Naive thymus-derived CD4-positive, alpha-beta T cell (primary cell): ENCODE data around the gene ZFP57. TPM values are rescaled to one million over a fixed set of nuclear protein-coding genes. Genes with fewer than 3 reads are reported as not detected.

ENCODE experiments used
- ATAC-seq: fragments of 150-1000 bp; cut with Tn5 transposase; 2 replicates; pipeline ENCODE4 v1.10.0; 2021; ENCODE audit warnings: mild to moderate bottlenecking, moderate library complexity
- CTCF ChIA-PET: fragments of 350-600 bp; sonication (Branson Sonifier 250); formaldehyde crosslinking; loops from one replicate; lab custom pipeline; 2021; ENCODE audit warnings: antibody characterized with exemption; lab: Charles Lee
- POLR2A ChIA-PET: fragments of 350-600 bp; sonication (Branson Sonifier 250); formaldehyde crosslinking; loops from one replicate; lab custom pipeline; 2021; ENCODE audit warnings: antibody characterized with exemption, inconsistent platforms; lab: Charles Lee
- DNase-seq, 9 donors: peaks; one replicate each; pipeline versions ENCODE4 v3.0.0 to v3.0.0-alpha.2; 2020 to 2022; ENCODE audit warnings: mixed read lengths in 1 of 9
- H3K27ac ChIP-seq: one replicate; pipeline ENCODE4 v1.7.0; 2013; ENCODE audit warnings: mild to moderate bottlenecking, low read depth, low read length, moderate library complexity
- H3K27me3 ChIP-seq, 2 donors: one replicate each; pipeline ENCODE4 v1.7.0; 2013; ENCODE audit warnings: low read length in 2 of 2, mild to moderate bottlenecking in 2 of 2, moderate library complexity in 2 of 2; ENCODE audit not compliant: control insufficient read depth in 2 of 2, insufficient read depth in 2 of 2
- H3K36me3 ChIP-seq, 3 experiments: 1 replicate in 2 of 3; 2 replicates in 1 of 3; pipeline ENCODE4 v1.7.0; 2013; ENCODE audit warnings: low read length in 3 of 3, mild to moderate bottlenecking in 3 of 3, moderate library complexity in 1 of 3; ENCODE audit not compliant: insufficient read depth in 3 of 3, control insufficient read depth in 2 of 3
- H3K4me1 ChIP-seq, 2 donors: one replicate each; pipeline ENCODE4 v1.7.0; 2013; ENCODE audit warnings: low read length in 2 of 2, mild to moderate bottlenecking in 2 of 2, moderate library complexity in 1 of 2; ENCODE audit not compliant: control insufficient read depth in 2 of 2, insufficient read depth in 2 of 2
- H3K4me3 ChIP-seq: 2 replicates; pipeline ENCODE4 v1.7.0; 2013; ENCODE audit warnings: mild to moderate bottlenecking, low read length
- H3K9me3 ChIP-seq, 3 experiments: 1 replicate in 2 of 3; 2 replicates in 1 of 3; pipeline ENCODE4 v1.7.0; 2013; ENCODE audit warnings: low read length in 3 of 3; ENCODE audit not compliant: control insufficient read depth in 2 of 3
- H3K27ac Mint-ChIP-seq, 9 donors: one replicate each; pipeline ENCODE4 v1.8.0; 2020 to 2022; ENCODE audit warnings: mixed read lengths in 9 of 9, mild to moderate bottlenecking in 8 of 9, moderate library complexity in 5 of 9, inconsistent platforms in 2 of 9
- H3K27me3 Mint-ChIP-seq, 5 donors: one replicate each; pipeline ENCODE4 v1.8.0; 2021 to 2022; ENCODE audit warnings: mixed read lengths in 5 of 5, mild to moderate bottlenecking in 1 of 5
- H3K36me3 Mint-ChIP-seq, 5 donors: one replicate each; pipeline ENCODE4 v1.8.0; 2020 to 2022; ENCODE audit warnings: mixed read lengths in 5 of 5, mild to moderate bottlenecking in 3 of 5, inconsistent platforms in 1 of 5
- H3K4me1 Mint-ChIP-seq, 7 donors: one replicate each; pipeline ENCODE4 v1.8.0; 2020 to 2022; ENCODE audit warnings: mixed read lengths in 7 of 7, mild to moderate bottlenecking in 3 of 7, inconsistent platforms in 1 of 7
- H3K4me3 Mint-ChIP-seq, 10 donors: one replicate each; pipeline ENCODE4 v1.8.0; 2020 to 2022; ENCODE audit warnings: mild to moderate bottlenecking in 10 of 10, mixed read lengths in 10 of 10, moderate library complexity in 6 of 10, inconsistent platforms in 2 of 10
- H3K9me3 Mint-ChIP-seq, 11 donors: one replicate each; pipeline ENCODE4 v1.8.0; 2020 to 2022; ENCODE audit warnings: mixed read lengths in 11 of 11, mild to moderate bottlenecking in 4 of 11, inconsistent platforms in 1 of 11, moderate library complexity in 1 of 11
- intact Hi-C, 2 donors: fragments of 100-400 bp; cut with micrococcal nuclease; formaldehyde crosslinking; loops; one replicate each; pipeline ENCODE4 v1.15.1; 2023
- polyA plus RNA-seq, 2 donors: library from polyadenylated mRNA; unstranded; fragments of 300-500 nt; fragmentation: Illumina TruSeq; gene quantifications; one replicate each; pipeline ENCODE4 v1.2.3, GENCODE V29; 2021
- total RNA-seq, 6 experiments: library from RNA in 5 of 6; stranded (reverse) in 5 of 6; gene quantifications; 1 replicate in 5 of 6; 2 replicates in 1 of 6; pipeline ENCODE4 v1.2.3 and lab custom pipeline; 2021 to 2026

Gene ZFP57
- total and polyA plus RNA-seq, 7 experiments from 2014 or later, result 1.7 to 3.3 (median 2.3) TPM; not detected in 4

DNA sequence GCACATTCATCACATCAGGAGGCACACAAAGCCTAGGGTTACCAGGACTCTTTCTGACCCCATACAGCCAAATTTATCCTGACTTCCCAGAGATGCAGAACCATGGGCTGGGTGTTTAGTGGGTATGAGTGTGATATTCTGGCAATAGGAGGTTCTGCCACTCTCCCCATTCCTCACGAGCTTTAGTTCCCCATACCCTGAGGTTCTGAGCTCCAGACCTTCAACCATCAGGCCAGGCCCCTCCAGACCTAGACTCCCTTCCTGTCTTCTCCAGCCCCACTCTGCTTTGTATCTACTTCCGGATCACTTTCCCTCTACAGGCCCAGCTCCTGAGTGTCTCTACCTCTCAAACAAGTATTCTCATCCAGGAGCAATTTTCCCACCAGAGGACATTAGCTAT, 46.7 kb upstream of the ZFP57 start:
- peak overlapping the region; percentile 20 for H3K27ac ChIP-seq
- POLR2A ChIA-PET, result interaction anchor here (0.7 to 4.2 kb wide), 11 partner anchors 9 to 194 kb away, joined by 3 to 39 read pairs (median 5); no protein-coding TSS in a partner anchor
- H3K4me1 ChIP-seq, result peaks cover 37 to 46% of the 10 kb centered on the region in 2 donors
- H3K27me3 Mint-ChIP-seq, result no peaks in the 10 kb centered on the region
- H3K27me3 ChIP-seq, result no peaks in the 10 kb centered on the region
- no peak overlapping the region for H3K4me3 ChIP-seq
- CTCF ChIA-PET, result interaction anchor here (1.0 to 1.6 kb wide), 8 partner anchors 10 to 78 kb away, joined by 3 to 12 read pairs (median 4); no protein-coding TSS in a partner anchor
- intact Hi-C loops, result no loop called here
- DNase-seq (no peak), ATAC-seq (no peak)
- peak overlapping the region; percentile 10 to 93 (median 75) for H3K27ac Mint-ChIP-seq
- peaks cover 0 to 45% (median 43%) of the 10 kb centered on the region in 5 donors for H3K36me3 Mint-ChIP-seq
- H3K9me3 ChIP-seq, result no peaks in the 10 kb centered on the region
- peaks cover 31 to 43% (median 41%) of the 10 kb centered on the region in 3 experiments for H3K36me3 ChIP-seq
- peaks cover 48 to 85% (median 70%) of the 10 kb centered on the region in 7 donors for H3K4me1 Mint-ChIP-seq
- peak overlapping the region in 8 of 10 donors; percentile 35 to 97 (median 95) for H3K4me3 Mint-ChIP-seq
- H3K9me3 Mint-ChIP-seq, result peaks cover 0 to 2% (median 0%) of the 10 kb centered on the region in 11 donors

DNA sequence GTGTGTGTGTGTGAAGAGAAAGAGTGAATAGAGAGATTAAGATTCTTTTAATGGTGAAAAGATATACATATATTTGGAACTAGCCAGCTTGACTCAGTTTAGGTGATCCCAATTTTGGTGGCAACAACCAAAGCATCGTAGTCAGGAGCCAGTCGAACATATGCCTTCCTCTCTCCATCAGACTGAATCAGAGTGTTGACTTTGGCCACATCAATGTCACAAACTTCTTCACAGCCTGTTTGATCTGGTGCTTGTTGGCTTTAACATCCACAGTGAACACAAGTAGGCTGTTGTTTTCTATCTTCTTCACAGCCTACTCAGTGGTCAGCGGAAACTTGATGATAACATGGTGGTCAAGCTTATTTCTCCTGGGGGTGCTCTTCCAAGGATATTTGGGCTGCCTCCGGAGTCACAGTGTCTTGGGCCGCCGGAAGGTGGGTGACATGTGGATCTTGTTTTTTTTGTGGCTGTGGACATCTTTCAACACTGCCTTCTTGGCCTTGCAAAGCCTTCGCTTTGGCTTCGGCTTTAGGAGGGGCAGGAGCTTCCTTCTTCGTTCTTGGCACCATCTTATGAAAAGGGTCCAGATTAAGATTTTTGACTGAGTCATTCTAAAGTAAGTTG, 45.7 kb upstream of the ZFP57 start:
- CTCF ChIA-PET, result interaction anchor here (0.8 to 1.7 kb wide), 13 partner anchors 10 to 77 kb away, joined by 3 to 12 read pairs (median 5); no protein-coding TSS in a partner anchor
- no peaks in the 10 kb centered on the region for H3K27me3 ChIP-seq
- POLR2A ChIA-PET, result interaction anchor here (0.6 to 4.2 kb wide), 8 partner anchors 10 to 1515 kb away, joined by 3 to 39 read pairs (median 6); no protein-coding TSS in a partner anchor
- Mint-ChIP-seq H3K4me3 (peak overlapping the region; percentile 68 to 97 (median 95)), H3K36me3 (peaks cover 0 to 45% (median 43%) of the 10 kb centered on the region in 5 donors), H3K27me3 (no peaks in the 10 kb centered on the region), H3K9me3 (peaks cover 0 to 2% (median 0%) of the 10 kb centered on the region in 11 donors), H3K4me1 (peaks cover 54 to 86% (median 72%) of the 10 kb centered on the region in 7 donors), H3K27ac (peak overlapping the region; percentile 52 to 98 (median 82))
- no peak for ATAC-seq
- H3K9me3 ChIP-seq, result no peaks in the 10 kb centered on the region
- intact Hi-C loops, result loop anchor here in 1 of 2 donors (1.0 kb wide), 1 partner anchor 18 kb away; no protein-coding TSS in a partner anchor
- H3K4me3 ChIP-seq, result peak overlapping the region; percentile 33
- no peak for DNase-seq
- peaks cover 31 to 43% (median 41%) of the 10 kb centered on the region in 3 experiments for H3K36me3 ChIP-seq
- peak overlapping the region; percentile 44 for H3K27ac ChIP-seq
- H3K4me1 ChIP-seq, result peaks cover 41 to 51% of the 10 kb centered on the region in 2 donors

DNA sequence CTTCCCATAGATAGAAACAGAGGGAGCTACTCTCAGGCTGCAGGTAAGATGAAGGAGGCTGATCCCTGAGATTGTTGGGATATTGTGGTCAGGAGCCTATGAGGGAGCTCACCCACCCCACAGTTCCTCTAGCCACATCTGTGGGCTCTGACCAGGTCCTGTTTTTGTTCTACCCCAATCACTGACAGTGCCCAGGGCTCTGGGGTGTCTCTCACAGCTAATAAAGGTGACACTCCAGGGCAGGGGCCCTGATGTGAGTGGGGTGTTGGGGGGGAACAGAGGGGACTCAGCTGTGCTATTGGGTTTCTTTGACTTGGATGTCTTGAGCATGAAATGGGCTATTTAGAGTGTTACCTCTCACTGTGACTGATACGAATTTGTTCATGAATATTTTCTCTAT, 45.0 kb upstream of the ZFP57 start:
- Histone ChIP-seq H3K27ac (peak overlapping the region; percentile 100), H3K36me3 (peaks cover 31 to 43% (median 41%) of the 10 kb centered on the region in 3 experiments)

DNA sequence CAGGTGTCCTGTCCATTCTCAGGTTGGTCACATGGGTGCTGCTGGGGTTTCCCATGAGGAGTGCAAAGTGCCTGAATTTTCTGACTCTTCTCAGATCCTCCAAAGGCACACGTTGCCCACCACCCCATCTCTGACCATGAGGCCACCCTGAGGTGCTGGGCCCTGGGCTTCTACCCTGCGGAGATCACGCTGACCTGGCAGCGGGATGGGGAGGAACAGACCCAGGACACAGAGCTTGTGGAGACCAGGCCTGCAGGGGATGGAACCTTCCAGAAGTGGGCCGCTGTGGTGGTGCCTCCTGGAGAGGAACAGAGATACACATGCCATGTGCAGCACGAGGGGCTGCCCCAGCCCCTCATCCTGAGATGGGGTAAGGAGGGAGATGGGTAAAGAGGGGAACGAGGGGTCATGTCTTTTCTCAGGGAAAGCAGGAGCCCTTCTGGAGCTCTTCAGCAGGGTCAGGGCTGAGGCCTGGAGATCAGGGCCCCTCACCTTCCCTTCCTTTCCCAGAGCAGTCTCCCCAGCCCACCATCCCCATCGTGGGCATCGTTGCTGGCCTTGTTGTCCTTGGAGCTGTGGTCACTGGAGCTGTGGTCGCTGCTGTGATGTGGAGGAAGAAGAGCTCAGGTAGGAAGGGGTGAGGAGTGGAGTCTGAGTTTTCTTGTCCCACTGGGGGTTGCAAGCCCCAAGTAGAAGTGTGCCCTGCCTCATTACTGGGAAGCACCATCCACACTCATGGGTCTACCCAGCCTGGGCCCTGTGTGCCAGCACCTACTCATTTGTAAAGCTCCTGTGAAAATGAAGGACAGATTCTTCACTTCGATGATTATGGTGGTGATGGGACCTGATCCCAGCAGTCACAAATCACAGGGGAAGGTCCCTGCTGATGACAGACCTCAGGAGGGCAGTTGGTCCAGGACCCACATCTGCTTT, 44.3 kb upstream of the ZFP57 start:
- Mint-ChIP-seq H3K9me3 (no peaks in the 10 kb centered on the region), H3K27ac (peak overlapping the region; percentile 38 to 98 (median 93)), H3K36me3 (peaks cover 0 to 45% (median 43%) of the 10 kb centered on the region in 5 donors), H3K27me3 (no peaks in the 10 kb centered on the region), H3K4me1 (peaks cover 43 to 81% (median 69%) of the 10 kb centered on the region in 7 donors), H3K4me3 (peak overlapping the region; percentile 82 to 97 (median 95))
- Histone ChIP-seq H3K4me1 (peaks cover 52 to 53% of the 10 kb centered on the region in 2 donors), H3K36me3 (peaks cover 31 to 43% (median 41%) of the 10 kb centered on the region in 3 experiments), H3K4me3 (peak overlapping the region; percentile 98), H3K9me3 (no peaks in the 10 kb centered on the region), H3K27ac (peak overlapping the region; percentile 100), H3K27me3 (no peaks in the 10 kb centered on the region)
- ATAC-seq, result no peak
- no peak for DNase-seq
- CTCF ChIA-PET, result interaction anchor here (0.7 to 1.7 kb wide), 8 partner anchors 8 to 240 kb away, joined by 3 to 8 read pairs (median 6); no protein-coding TSS in a partner anchor
- intact Hi-C loops, result loop anchor here (5.0 kb wide), 5 partner anchors 73 to 992 kb away; partner anchors contain the start of genes HLA-A (in 1 of the 2), MDC1 (in 1 of the 2), POLR1H (in 1 of the 2) and PPP1R11 (in 1 of the 2)
- POLR2A ChIA-PET, result interaction anchor here (1.0 to 4.2 kb wide), 6 partner anchors 9 to 87 kb away, joined by 3 to 39 read pairs (median 4); no protein-coding TSS in a partner anchor

More for the DNA sequence above, 45.0 kb upstream of the ZFP57 start:
- DNase-seq (no peak), ATAC-seq (no peak)
- Mint-ChIP-seq H3K4me3 (peak overlapping the region; percentile 82 to 97 (median 95)), H3K27me3 (no peaks in the 10 kb centered on the region), H3K4me1 (peaks cover 51 to 85% (median 72%) of the 10 kb centered on the region in 7 donors), H3K27ac (peak overlapping the region; percentile 49 to 98 (median 92)), H3K9me3 (peaks cover 0 to 2% (median 0%) of the 10 kb centered on the region in 11 donors), H3K36me3 (peaks cover 0 to 45% (median 43%) of the 10 kb centered on the region in 5 donors)
- peak overlapping the region; percentile 98 for H3K4me3 ChIP-seq
- no peaks in the 10 kb centered on the region for H3K27me3 ChIP-seq
- peaks cover 48 to 53% of the 10 kb centered on the region in 2 donors for H3K4me1 ChIP-seq
- ChIA-PET POLR2A (interaction anchor here (0.6 to 4.2 kb wide), 7 partner anchors 8 to 1516 kb away, joined by 3 to 39 read pairs (median 5); no protein-coding TSS in a partner anchor), CTCF (interaction anchor here (0.7 to 1.7 kb wide), 9 partner anchors 9 to 239 kb away, joined by 3 to 8 read pairs (median 4); no protein-coding TSS in a partner anchor)
- intact Hi-C loops, result loop anchor here in 1 of 2 donors (1.0 kb wide), 1 partner anchor 18 kb away; no protein-coding TSS in a partner anchor
- H3K9me3 ChIP-seq, result no peaks in the 10 kb centered on the region

DNA sequence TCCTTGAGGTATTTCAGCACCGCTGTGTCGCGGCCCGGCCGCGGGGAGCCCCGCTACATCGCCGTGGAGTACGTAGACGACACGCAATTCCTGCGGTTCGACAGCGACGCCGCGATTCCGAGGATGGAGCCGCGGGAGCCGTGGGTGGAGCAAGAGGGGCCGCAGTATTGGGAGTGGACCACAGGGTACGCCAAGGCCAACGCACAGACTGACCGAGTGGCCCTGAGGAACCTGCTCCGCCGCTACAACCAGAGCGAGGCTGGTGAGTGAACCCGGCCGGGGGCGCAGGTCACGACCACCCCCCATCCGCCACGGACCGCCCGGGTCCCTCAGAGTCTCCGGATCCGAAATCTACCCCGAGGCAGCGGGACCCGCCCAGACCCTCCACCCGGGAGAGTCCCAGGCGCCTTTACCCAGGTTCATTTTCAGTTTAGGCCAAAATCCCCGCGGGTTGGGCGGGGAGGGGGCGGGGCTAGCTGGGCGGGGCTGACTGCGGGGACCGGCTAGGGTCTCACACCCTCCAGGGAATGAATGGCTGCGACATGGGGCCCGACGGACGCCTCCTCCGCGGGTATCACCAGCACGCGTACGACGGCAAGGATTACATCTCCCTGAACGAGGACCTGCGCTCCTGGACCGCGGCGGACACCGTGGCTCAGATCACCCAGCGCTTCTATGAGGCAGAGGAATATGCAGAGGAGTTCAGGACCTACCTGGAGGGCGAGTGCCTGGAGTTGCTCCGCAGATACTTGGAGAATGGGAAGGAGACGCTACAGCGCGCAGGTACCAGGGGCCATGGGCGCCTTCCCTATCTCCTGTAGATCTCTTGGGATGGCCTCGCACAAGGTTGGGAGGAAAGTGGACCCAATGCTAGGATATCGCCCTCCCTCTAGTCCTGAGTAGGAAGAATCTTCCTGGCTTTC, 43.0 kb upstream of the ZFP57 start:
- H3K27ac ChIP-seq, result peak overlapping the region; percentile 100
- intact Hi-C loops, result loop anchor here (5.0 kb wide), 5 partner anchors 72 to 993 kb away; partner anchors contain the start of genes HLA-A (in 1 of the 2), MDC1 (in 1 of the 2), POLR1H (in 1 of the 2) and PPP1R11 (in 1 of the 2)
- H3K4me1 ChIP-seq, result peaks cover 47 to 48% of the 10 kb centered on the region in 2 donors
- no peaks in the 10 kb centered on the region for H3K27me3 ChIP-seq
- H3K9me3 ChIP-seq, result no peaks in the 10 kb centered on the region
- no peaks in the 10 kb centered on the region for H3K9me3 Mint-ChIP-seq
- H3K4me3 ChIP-seq, result peak overlapping the region; percentile 98
- H3K4me3 Mint-ChIP-seq, result peak overlapping the region; percentile 82 to 97 (median 95)
- H3K36me3 Mint-ChIP-seq, result peaks cover 0 to 45% (median 43%) of the 10 kb centered on the region in 5 donors
- DNase-seq (peak in 8 of 9 donors; percentile 27 to 79 (median 51)), ATAC-seq (peak; percentile 69)
- ChIA-PET POLR2A (interaction anchor here (0.7 to 1.0 kb wide), 2 partner anchors 8 to 13 kb away, joined by 3 read pairs; no protein-coding TSS in a partner anchor), CTCF (interaction anchor here (0.6 kb wide), 1 partner anchor 74 kb away, joined by 3 read pairs; no protein-coding TSS in a partner anchor)
- H3K27ac Mint-ChIP-seq, result peak overlapping the region; percentile 92 to 98 (median 95)
- H3K36me3 ChIP-seq, result peaks cover 31 to 43% (median 41%) of the 10 kb centered on the region in 3 experiments
- H3K4me1 Mint-ChIP-seq, result peaks cover 34 to 68% (median 57%) of the 10 kb centered on the region in 7 donors
- no peaks in the 10 kb centered on the region for H3K27me3 Mint-ChIP-seq
